GM04503 (cell line): ENCODE measurements around the gene SELENOW.
"Not testable (repeated sequence)": the region's sequence is repeated elsewhere in the genome, so short reads cannot be mapped to it uniquely, and the experiment has no call there.

ENCODE experiments used
- DNase-seq: peaks from one replicate; pipeline ENCODE4 v3.0.0-alpha.2; 2012; ENCODE audit warnings: low read depth

Gene SELENOW

DNA sequence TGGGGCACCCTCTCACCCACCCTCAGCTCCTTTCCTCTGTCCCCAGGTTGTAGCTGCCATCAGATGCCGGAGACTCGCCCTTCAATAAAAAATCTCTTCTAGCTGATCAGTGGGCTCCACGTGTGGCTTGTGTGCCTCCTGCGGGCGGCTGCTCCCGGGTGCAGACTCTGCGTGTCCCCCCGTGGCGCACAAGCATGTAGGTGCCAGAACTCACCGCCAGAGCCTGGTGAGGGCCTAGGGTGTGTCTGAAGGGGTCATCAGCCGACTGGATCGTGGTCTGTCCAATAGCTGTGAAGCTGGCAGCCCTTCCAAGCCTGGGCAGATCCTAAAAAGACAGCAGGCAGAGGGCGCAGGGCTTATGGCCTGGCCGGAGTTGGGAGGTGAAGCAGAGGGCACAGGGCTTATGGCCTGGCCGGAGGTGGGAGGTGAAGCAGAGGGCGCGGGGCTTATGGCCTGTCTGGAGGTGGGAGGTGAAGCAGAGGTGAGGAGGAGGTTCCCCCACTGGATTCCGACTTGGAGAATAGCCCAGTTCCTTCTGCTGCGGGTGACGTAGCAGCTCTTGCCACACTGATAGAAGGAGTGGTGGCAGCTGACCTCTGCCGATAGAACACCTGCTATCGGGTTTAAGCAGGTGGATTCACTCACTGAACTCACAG lies 21.4 kb upstream of the SELENOW start:
- DNase-seq, result no peak

GRCh38 chr19:47757617-47758442 lies 20.7 kb upstream of the SELENOW start:
- no peak for DNase-seq

- DNase-seq, result no peak
Observed at GRCh38 chr19:47758443-47758804, 20.1 kb upstream of the SELENOW start.

DNA sequence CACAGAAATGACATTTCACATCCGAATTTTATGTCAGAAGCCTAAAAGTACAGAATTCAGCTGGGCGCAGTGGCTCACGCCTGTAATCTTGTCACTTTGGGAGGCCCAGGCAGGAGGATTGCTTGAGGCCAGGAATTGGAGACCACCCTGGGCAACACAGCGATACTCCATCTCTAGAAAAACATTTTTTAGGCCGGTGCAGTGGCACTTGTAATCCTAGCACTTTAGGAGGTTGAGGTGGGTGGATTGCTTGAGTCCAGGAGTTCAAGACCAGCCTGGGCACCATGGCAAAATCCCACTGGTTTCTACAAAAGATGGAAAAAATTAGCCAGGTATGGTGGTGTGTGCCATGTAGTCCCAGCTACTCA lies 17.9 kb upstream of the SELENOW start:
- no peak for DNase-seq

- no peak for DNase-seq
Observed at GRCh38 chr19:47761566-47761965, 16.9 kb upstream of the SELENOW start.

DNA sequence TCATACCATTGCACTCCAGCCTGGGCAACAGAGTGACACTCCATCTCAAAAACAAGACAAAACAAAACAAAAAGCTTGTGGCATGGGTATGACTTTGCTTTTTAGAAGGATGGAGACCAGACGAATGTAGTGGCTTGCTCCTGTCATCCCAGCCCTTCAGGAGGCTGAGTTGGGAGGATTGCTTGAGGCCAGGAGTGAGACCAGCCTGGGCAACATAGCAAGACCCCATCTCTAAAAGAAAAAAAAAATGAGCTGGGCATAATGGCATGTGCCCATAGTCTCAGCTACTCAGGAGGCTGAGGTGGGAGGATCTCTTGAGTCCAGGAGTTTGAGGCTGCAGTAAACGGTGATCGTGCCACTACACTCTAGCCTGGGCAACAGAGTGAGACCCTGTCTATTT lies 16.4 kb upstream of the SELENOW start:
- no peak for DNase-seq

GRCh38 chr19:47762615-47763308 lies 15.7 kb upstream of the SELENOW start:
- no peak for DNase-seq

- DNase-seq, result not testable (repeated sequence)
Observed at GRCh38 chr19:47764705-47765104, 13.8 kb upstream of the SELENOW start.

DNA sequence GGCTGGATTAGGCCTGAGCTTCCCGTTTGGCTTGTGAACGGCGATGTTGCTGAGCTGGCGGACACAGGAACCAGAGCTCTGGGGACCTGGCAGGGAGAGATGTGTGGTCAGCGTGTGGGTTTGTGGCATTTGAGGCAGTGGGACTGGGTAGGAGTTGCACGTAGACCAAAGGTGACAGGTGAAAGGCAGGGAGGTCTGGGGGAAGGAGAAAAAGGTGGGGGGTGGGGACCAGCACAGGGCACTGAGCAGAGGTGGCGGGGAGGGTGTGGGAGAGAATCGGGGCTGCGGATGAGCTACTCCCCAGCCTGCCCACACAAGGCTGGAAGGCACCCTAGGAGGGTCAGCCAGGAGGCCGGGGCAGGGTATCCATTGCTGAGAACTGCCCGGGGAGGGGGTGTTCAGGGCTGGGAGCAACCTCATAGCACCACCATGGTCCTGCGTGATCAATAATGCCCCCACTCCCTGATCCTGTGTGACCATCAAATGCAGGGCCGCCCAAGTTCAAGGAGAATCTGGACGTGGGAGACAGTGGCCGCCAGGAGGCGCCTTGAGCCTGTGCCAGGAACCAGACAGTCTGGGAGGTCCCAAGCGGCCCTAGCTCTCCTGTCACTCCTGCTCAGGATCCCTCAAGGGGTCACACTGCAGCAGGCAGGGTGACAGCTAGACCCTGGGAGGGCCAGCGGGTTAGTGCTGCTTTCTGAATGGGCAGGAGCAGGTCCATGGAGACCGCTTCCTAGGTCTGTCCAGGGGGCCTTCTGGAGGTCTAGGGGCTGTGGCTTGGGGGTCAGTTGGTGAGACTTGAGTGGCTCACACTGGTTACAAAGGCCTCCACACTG lies 12.8 kb upstream of the SELENOW start:
- no peak for DNase-seq

DNA sequence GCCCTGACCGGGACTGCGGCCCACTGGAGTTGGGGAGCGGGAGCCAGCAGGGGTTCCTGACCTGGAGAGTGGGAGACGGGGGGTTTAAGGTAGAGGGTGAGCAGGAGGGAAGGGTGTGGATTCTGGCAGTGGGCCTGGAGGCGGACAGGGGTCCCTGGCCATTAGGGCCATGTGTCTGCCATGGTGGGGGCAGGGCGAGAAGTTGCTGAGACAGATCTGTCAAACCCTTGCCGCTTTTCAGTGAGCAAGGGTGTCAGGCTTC lies 12.2 kb upstream of the SELENOW start:
- DNase-seq, result no peak

- DNase-seq, result no peak
Observed at GRCh38 chr19:47766670-47767069, 11.8 kb upstream of the SELENOW start.

DNA sequence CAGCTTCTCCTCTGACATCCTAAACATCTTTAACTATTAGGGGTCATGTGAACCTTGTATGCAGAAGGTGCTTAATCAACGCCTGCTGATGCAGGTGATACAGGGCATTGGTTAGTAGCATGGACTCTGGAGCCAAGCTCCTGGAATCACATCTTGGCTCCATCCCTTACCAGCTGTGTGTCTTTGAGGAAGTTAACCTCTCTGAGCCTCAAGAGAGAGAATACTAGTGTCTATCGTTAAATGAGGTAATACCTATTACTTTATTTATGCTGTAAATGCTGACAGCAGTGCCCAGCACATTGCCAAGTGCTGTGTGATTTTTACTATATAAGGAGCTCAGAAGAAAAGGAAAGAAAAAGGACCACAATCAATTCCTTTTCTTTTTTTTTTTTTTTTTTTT lies 11.2 kb upstream of the SELENOW start:
- DNase-seq, result no peak

DNA sequence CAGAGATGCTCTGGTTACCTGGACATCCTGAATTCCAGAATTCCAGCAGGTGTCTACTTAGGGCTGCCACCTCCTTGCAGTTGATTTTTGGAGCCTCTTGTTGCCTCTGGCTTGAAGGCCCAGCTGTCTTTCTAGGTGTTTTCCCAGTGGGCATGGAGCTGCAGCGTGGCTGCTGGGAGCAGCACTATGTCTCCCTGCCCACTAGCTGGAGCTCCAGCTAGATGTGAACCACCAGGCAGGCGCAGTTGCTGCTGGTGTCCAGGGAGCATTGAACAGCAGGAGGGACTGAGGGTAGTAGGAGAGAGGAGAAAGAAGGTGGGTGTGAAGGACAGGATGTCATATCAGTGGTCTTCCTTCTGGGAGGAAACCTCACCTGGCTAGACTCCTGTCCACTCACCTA lies 9.9 kb upstream of the SELENOW start:
- no peak for DNase-seq

DNA sequence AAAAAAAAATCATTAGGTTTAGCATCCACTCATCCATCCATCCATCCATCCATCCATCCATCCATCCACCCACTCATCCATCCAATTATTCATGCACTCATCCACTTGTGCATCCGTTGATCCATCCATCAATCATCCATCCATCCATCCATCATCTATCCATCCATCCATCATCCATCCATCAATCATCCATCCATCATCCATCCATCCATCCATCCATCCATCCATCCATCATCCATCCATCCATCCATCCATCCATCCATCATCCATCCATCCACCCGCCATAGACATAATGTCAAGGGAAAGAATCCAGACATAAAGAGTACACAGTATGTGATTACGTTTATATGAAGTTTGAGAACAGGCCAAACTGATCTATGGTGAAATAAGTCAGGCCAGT lies 9.0 kb upstream of the SELENOW start:
- DNase-seq, result no peak

- DNase-seq, result not testable (repeated sequence)
Observed at GRCh38 chr19:47771291-47771690, 7.2 kb upstream of the SELENOW start.

- DNase-seq, result no peak
Observed at GRCh38 chr19:47776568-47776967, 1.9 kb upstream of the SELENOW start.

GRCh38 chr19:47777245-47778048 lies 1.1 kb upstream of the SELENOW start:
- not testable (repeated sequence) for DNase-seq

- DNase-seq, result no peak
Observed at GRCh38 chr19:47778954-47779351, 450 bp downstream of the SELENOW start.

DNA sequence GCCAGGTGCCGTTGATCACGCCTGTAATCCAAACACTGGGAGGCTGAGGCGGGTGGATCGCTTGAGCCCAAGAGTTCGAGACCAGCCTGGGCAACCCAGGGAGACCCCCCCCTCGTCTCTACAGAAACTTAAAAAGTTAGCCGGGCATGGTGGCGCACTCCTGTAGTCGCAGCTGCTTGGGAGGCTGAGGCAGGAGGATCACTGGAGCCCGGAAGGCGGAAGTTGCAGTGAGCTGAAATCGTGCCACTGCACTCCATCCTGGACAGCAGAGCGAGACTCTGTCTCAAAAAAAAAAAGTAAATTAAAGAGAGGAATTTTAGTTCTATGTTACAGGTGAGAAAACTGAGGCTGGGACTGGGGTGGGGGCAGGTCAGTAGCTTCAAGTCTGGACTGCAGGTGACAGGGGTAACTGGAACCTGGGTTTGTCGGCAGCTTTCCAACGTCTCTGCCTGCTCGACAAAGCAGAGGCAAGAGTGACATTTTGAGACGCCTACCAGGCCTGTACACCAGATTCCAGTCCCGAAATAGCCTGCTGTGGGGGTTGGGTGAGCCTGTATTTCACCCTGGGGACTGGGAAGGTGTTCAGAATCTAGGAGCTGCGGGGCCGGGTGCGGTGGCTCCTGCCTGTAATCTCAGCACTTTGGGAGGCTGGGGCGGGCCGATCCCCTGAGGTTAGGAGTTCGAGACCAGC lies 1.2 kb downstream of the SELENOW start:
- no peak for DNase-seq

- no peak for DNase-seq
Observed at GRCh38 chr19:47780215-47780551, 1.7 kb downstream of the SELENOW start.

- no peak for DNase-seq
Observed at GRCh38 chr19:47781590-47782262, 3.2 kb downstream of the SELENOW start.
